DOHH2 (cell line): Measurements from ENCODE around the gene OBP2B.

Experiments
- CTCF ChIP-seq: fragments of 200-600 bp; sonication (generic); IDR thresholded peaks from one replicate; pipeline ENCODE4 v1.5.1; 2014; ENCODE audit warnings: antibody characterized with exemption, mild to moderate bottlenecking, low read depth, low read length; ENCODE audit not compliant: poor library complexity, severe bottlenecking
- EZH2phosphoT487 ChIP-seq: fragments of 200-600 bp; sonication (generic); IDR thresholded peaks from 2 replicates; pipeline ENCODE4 v1.6.1; 2017; ENCODE audit warnings: borderline replicate concordance, mild to moderate bottlenecking, antibody characterized with exemption, low read length, moderate library complexity, mixed read lengths

- TF ChIP-seq CTCF = no peak
- TF ChIP-seq EZH2phosphoT487 = no peak
Measured at GRCh38 chr9:133170716-133171115, 38.3 kb downstream of the OBP2B start.
